CD14-positive monocyte (primary cell): ENCODE results near the gene MAPK8IP1. TPM values are rescaled to one million over a fixed set of nuclear protein-coding genes. Genes with fewer than 3 reads are reported as not detected.

ENCODE experiments used
- DNase-seq, 3 donors: peaks; one replicate each; pipeline ENCODE4 v3.0.0-alpha.2; 2011 to 2022
- H2AFZ ChIP-seq: 2 replicates; pipeline ENCODE4 v1.6.0; 2012; ENCODE audit warnings: mild to moderate bottlenecking, low read depth, low read length, inconsistent platforms; ENCODE audit not compliant: insufficient read depth, poor library complexity, severe bottlenecking
- H3K27ac ChIP-seq, 2 donors: 1 replicate in 1 of 2; 2 replicates in 1 of 2; pipeline ENCODE4 v1.5.1; 2012 to 2013; ENCODE audit warnings: low read length in 2 of 2, control low read depth in 1 of 2, inconsistent platforms in 1 of 2, low read depth in 1 of 2, mild to moderate bottlenecking in 1 of 2
- H3K27me3 ChIP-seq, 2 donors: one replicate each; pipeline versions ENCODE4 v1.6.0 to v1.6.1; 2011 to 2013; ENCODE audit warnings: low read length in 2 of 2; ENCODE audit not compliant: control insufficient read depth in 2 of 2, insufficient read depth in 2 of 2
- H3K36me3 ChIP-seq, 2 donors: replicated peaks in 1 of 2; 1 replicate in 1 of 2; 2 replicates in 1 of 2; pipeline versions ENCODE4 v1.5.1 to v1.6.1; 2012 to 2013; ENCODE audit warnings: low read length in 2 of 2, control low read depth in 1 of 2, inconsistent platforms in 1 of 2, mild to moderate bottlenecking in 1 of 2; ENCODE audit not compliant: insufficient read depth in 2 of 2, control insufficient read depth in 1 of 2
- H3K4me1 ChIP-seq, 2 donors: 1 replicate in 1 of 2; 2 replicates in 1 of 2; pipeline versions ENCODE4 v1.5.1 to v1.6.1; 2012 to 2013; ENCODE audit warnings: low read length in 2 of 2, control low read depth in 1 of 2, inconsistent platforms in 1 of 2, mild to moderate bottlenecking in 1 of 2, moderate library complexity in 1 of 2; ENCODE audit not compliant: insufficient read depth in 2 of 2, control insufficient read depth in 1 of 2
- H3K4me2 ChIP-seq: replicated peaks from 2 replicates; pipeline ENCODE3; 2012; ENCODE audit warnings: low read length, moderate library complexity, mild to moderate bottlenecking; ENCODE audit not compliant: poor library complexity, severe bottlenecking; ENCODE audit errors: extremely low read depth
- H3K4me3 ChIP-seq, 3 experiments: fragments of 200-600 bp in 1 of 3; sonication (generic) in 1 of 3; replicated peaks in 1 of 3; 1 replicate in 2 of 3; 2 replicates in 1 of 3; pipeline ENCODE4 v1.5.1; 2011 to 2013; ENCODE audit warnings: low read length in 3 of 3, mild to moderate bottlenecking in 3 of 3, control low read depth in 2 of 3, low read depth in 2 of 3, inconsistent platforms in 1 of 3, moderate library complexity in 1 of 3
- H3K79me2 ChIP-seq: 2 replicates; pipeline ENCODE4 v1.6.0; 2012; ENCODE audit warnings: mild to moderate bottlenecking, control low read depth, inconsistent platforms, low read length, moderate library complexity; ENCODE audit not compliant: insufficient read depth
- H3K9ac ChIP-seq: 2 replicates; pipeline ENCODE4 v1.6.0; 2017; ENCODE audit warnings: low read length, mild to moderate bottlenecking; ENCODE audit not compliant: insufficient read depth, poor library complexity, severe bottlenecking
- H3K9me3 ChIP-seq, 2 donors: replicated peaks in 1 of 2; 1 replicate in 1 of 2; 2 replicates in 1 of 2; pipeline versions ENCODE4 v1.5.1 to v1.6.1; 2012 to 2013; ENCODE audit warnings: low read length in 2 of 2, control low read depth in 1 of 2; ENCODE audit not compliant: control insufficient read depth in 1 of 2, insufficient read depth in 1 of 2
- H4K20me1 ChIP-seq: 2 replicates; pipeline ENCODE4 v1.6.0; 2012; ENCODE audit warnings: mild to moderate bottlenecking, low read length, control low read depth, moderate library complexity; ENCODE audit not compliant: insufficient read depth
- H3K27ac Mint-ChIP-seq, 7 donors: one replicate each; pipeline ENCODE4 v1.8.0; 2020; ENCODE audit warnings: mild to moderate bottlenecking in 7 of 7, mixed read lengths in 7 of 7, moderate library complexity in 6 of 7, inconsistent platforms in 2 of 7
- H3K27me3 Mint-ChIP-seq, 3 donors: one replicate each; pipeline ENCODE4 v1.8.0; 2021 to 2022; ENCODE audit warnings: low read depth in 3 of 3, mild to moderate bottlenecking in 3 of 3, mixed read lengths in 3 of 3, moderate library complexity in 3 of 3, inconsistent platforms in 1 of 3
- H3K36me3 Mint-ChIP-seq, 2 donors: one replicate each; pipeline ENCODE4 v1.8.0; 2020; ENCODE audit warnings: mixed read lengths in 2 of 2, inconsistent platforms in 1 of 2, mild to moderate bottlenecking in 1 of 2
- H3K4me1 Mint-ChIP-seq: one replicate; pipeline ENCODE4 v1.8.0; 2020; ENCODE audit warnings: mild to moderate bottlenecking, mixed read lengths
- H3K4me3 Mint-ChIP-seq, 2 donors: one replicate each; pipeline ENCODE4 v1.8.0; 2020; ENCODE audit warnings: mild to moderate bottlenecking in 2 of 2, mixed read lengths in 2 of 2, moderate library complexity in 1 of 2
- H3K9me3 Mint-ChIP-seq, 7 donors: one replicate each; pipeline ENCODE4 v1.8.0; 2020 to 2022; ENCODE audit warnings: mixed read lengths in 7 of 7, mild to moderate bottlenecking in 6 of 7, moderate library complexity in 6 of 7, inconsistent platforms in 2 of 7
- WGBS: methylation state at CpG from one replicate; pipeline ENCODE4 v1.1.5; 2013; ENCODE audit warnings: missing lambda C conversion rate; ENCODE audit not compliant: insufficient coverage; 5-methylcytosine and 5-hydroxymethylcytosine counted together
- intact Hi-C, 2 donors: fragments of 100-400 bp; cut with micrococcal nuclease; formaldehyde crosslinking; loops; one replicate each; pipeline versions ENCODE4 v1.15.0 to v1.15.1; 2023
- polyA plus RNA-seq, 3 donors: library from polyadenylated mRNA; depleted of rRNA in 1 of 3; unstranded in 2 of 3; stranded (reverse) in 1 of 3; fragments of 300-500 nt in 2 of 3; fragments of >200 nt in 1 of 3; fragmentation: Illumina TruSeq in 2 of 3; gene quantifications; 1 replicate in 2 of 3; 2 replicates in 1 of 3; pipeline ENCODE4 v1.2.3, GENCODE V29; 2012 to 2021
- TF ChIP-seq, protein P1 (sequence below): fragments of 200-600 bp; IDR thresholded peaks from one replicate; pipeline ENCODE4 v1.8.0; 2022; ENCODE audit warnings: antibody characterized with exemption, mild to moderate bottlenecking

The MAPK8IP1 gene
- polyA plus RNA-seq, 3 donors, result 0.93 TPM; not detected in 2

DNA sequence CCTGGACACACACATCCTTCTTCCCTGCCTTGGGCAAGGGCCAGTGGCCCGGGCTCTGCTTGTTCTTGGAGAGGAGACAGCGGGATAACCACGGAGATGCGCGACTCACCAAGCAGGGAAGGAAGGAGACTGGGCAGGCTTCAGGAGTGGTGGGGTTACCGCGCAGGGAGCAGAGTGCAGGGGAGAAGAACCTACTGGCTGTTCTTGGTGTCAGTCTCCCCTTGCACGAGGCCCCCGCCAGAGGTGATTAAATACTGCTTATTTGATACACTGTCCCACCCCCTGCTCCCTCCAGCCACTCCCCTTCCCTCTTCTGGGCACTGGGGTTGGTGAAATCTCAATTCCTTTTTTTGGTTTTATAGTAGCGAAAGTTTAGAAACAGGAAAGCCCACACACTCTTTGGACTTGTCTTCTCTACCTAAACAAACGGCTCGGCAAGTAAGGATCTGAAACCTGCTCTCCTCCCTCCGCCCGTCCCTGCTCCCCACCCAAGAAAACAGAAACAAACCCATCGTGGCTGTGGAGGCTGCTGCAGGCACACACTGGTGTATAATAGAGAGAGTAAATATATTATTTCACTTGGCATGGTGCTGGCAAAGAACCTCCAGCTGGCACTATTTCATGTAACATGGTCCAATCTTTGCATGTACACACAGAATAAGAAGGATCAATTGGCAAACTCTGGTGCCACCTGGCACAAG lies 47.8 kb downstream of the MAPK8IP1 start:
- peaks cover 38% of the 10 kb centered on the region for H3K79me2 ChIP-seq
- H2AFZ ChIP-seq, result no peak overlapping the region
- TF ChIP-seq, protein P1, sequence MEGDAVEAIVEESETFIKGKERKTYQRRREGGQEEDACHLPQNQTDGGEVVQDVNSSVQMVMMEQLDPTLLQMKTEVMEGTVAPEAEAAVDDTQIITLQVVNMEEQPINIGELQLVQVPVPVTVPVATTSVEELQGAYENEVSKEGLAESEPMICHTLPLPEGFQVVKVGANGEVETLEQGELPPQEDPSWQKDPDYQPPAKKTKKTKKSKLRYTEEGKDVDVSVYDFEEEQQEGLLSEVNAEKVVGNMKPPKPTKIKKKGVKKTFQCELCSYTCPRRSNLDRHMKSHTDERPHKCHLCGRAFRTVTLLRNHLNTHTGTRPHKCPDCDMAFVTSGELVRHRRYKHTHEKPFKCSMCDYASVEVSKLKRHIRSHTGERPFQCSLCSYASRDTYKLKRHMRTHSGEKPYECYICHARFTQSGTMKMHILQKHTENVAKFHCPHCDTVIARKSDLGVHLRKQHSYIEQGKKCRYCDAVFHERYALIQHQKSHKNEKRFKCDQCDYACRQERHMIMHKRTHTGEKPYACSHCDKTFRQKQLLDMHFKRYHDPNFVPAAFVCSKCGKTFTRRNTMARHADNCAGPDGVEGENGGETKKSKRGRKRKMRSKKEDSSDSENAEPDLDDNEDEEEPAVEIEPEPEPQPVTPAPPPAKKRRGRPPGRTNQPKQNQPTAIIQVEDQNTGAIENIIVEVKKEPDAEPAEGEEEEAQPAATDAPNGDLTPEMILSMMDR, result no peak
- H3K9ac ChIP-seq, result peak overlapping the region; percentile 10
- H3K36me3 ChIP-seq, result peaks cover 38 to 63% of the 10 kb centered on the region in 2 donors
- H3K27me3 ChIP-seq, result no peaks in the 10 kb centered on the region
- H3K27ac Mint-ChIP-seq, result peak overlapping the region; percentile 58 to 89 (median 80)
- H3K4me1 Mint-ChIP-seq, result peaks cover 78% of the 10 kb centered on the region
- peaks cover 67% of the 10 kb centered on the region for H4K20me1 ChIP-seq
- H3K4me3 Mint-ChIP-seq, result peak overlapping the region; percentile 62 to 68
- peak; percentile 22 to 33 (median 23) for DNase-seq
- peaks cover 52 to 80% of the 10 kb centered on the region in 2 donors for H3K36me3 Mint-ChIP-seq
- no peaks in the 10 kb centered on the region for H3K9me3 ChIP-seq
- H3K27ac ChIP-seq, result peak overlapping the region; percentile 38 to 72
- no peaks in the 10 kb centered on the region for H3K9me3 Mint-ChIP-seq
- H3K27me3 Mint-ChIP-seq, result no peaks in the 10 kb centered on the region
- peak overlapping the region; percentile 66 for H3K4me2 ChIP-seq
- peaks cover 75 to 80% of the 10 kb centered on the region in 2 donors for H3K4me1 ChIP-seq
- WGBS, result 22% methylated on average over 4 of the region's 15 CpGs
- intact Hi-C loops, result no loop called here
- H3K4me3 ChIP-seq, result peak overlapping the region in 1 of 3 experiments; percentile 48

DNA sequence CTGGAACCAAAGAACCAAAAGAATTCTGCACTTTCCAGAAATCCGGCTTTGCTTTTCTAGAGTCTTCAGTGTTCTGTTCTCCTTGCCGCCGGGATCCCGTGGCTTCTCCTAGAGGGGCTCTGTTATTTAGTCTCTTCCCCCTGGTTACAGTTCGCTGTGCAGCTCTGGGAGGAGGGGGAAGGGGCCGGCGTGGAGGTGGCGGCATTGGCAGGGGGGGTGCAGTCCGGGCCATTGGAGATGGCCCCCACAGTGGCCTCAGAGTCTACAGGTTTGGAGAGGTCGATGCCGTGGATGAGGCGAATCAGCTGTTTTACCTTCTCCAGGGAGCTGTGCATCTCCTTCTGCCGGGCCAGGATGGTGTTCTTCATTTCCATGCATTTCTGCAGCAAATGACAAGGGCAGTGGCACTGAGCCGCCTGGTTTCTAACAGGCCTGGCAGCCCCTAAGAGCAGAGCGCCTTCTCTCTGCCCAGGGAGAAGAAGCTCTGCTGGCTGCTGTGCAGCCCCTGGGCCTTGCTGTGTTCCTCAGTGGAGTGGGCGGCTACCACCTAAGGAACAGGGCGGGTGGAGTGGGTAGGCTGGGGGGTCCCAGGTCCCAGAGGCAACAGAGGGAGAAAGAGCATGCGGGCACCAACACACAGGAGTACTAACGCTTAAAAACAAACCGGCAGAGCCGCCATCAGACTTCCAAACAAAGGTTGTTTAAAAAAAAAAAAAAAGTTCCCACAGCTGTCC lies 48.6 kb downstream of the MAPK8IP1 start:
- Histone ChIP-seq H3K9me3 (no peaks in the 10 kb centered on the region), H2AFZ (no peak overlapping the region), H3K27me3 (no peaks in the 10 kb centered on the region), H4K20me1 (peaks cover 65% of the 10 kb centered on the region), H3K4me3 (peak overlapping the region in 1 of 3 experiments; percentile 48), H3K79me2 (peaks cover 34% of the 10 kb centered on the region), H3K9ac (peak overlapping the region; percentile 10), H3K4me2 (peak overlapping the region; percentile 66), H3K4me1 (peaks cover 75 to 80% of the 10 kb centered on the region in 2 donors), H3K36me3 (peaks cover 41 to 71% of the 10 kb centered on the region in 2 donors), H3K27ac (peak overlapping the region; percentile 38 to 72)
- Mint-ChIP-seq H3K36me3 (peaks cover 55 to 87% of the 10 kb centered on the region in 2 donors), H3K27ac (peak overlapping the region; percentile 53 to 89 (median 67)), H3K4me3 (peak overlapping the region; percentile 62 to 68), H3K4me1 (peaks cover 76% of the 10 kb centered on the region), H3K9me3 (no peaks in the 10 kb centered on the region), H3K27me3 (no peaks in the 10 kb centered on the region)
- no peak for DNase-seq
- intact Hi-C loops, result no loop called here
- 86% methylated on average over 19 of the region's 21 CpGs for WGBS
- TF ChIP-seq, protein P1, result no peak
